GM06990 (cell line): ENCODE data around the gene HDGFL3.
"Not testable (repeated sequence)": the region's sequence is repeated elsewhere in the genome, so short reads cannot be mapped to it uniquely, and the experiment has no call there.

ENCODE experiments used
- DNase-seq: peaks from one replicate; pipeline ENCODE4 v3.0.0-alpha.2; 2011; ENCODE audit not compliant: insufficient read length; ENCODE audit errors: extremely low read depth
- H3K27me3 ChIP-seq: replicated peaks from 2 replicates; pipeline ENCODE4 v1.6.0; 2011; ENCODE audit warnings: low read length; ENCODE audit not compliant: control insufficient read depth, insufficient read depth
- H3K36me3 ChIP-seq: 2 replicates; pipeline ENCODE4 v1.5.1; 2011; ENCODE audit warnings: low read length; ENCODE audit not compliant: control insufficient read depth, insufficient read depth
- H3K4me3 ChIP-seq: replicated peaks from 2 replicates; pipeline ENCODE4 v1.5.1; 2011; ENCODE audit warnings: low read depth, mild to moderate bottlenecking, control low read depth, low read length
- TF ChIP-seq, protein P1 (sequence below): IDR thresholded peaks from 2 replicates; pipeline ENCODE4 v1.5.1; 2011; ENCODE audit warnings: low read length, control low read depth, mild to moderate bottlenecking, inconsistent platforms; ENCODE audit not compliant: insufficient read depth, poor library complexity, severe bottlenecking

The HDGFL3 gene

DNA sequence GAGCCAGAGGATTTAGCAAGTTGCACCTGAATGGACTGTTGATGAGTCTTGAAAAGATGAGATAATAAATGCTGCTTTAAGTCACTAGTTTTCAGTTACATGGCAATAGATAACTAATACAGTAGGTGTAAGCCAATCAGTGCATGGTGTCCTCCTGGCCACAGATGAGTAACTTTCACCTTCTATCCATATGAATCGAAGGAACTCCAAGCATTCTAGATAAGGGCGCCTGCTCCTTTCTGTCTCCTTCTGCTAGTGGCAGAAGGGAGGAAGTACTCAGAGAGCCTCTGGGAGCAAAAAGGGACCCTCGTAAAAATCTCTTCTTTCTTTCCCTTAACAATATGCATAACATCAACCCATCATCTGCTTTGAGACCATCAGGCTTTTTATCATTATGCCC lies 62.9 kb downstream of the HDGFL3 start:
- TF ChIP-seq, protein P1, sequence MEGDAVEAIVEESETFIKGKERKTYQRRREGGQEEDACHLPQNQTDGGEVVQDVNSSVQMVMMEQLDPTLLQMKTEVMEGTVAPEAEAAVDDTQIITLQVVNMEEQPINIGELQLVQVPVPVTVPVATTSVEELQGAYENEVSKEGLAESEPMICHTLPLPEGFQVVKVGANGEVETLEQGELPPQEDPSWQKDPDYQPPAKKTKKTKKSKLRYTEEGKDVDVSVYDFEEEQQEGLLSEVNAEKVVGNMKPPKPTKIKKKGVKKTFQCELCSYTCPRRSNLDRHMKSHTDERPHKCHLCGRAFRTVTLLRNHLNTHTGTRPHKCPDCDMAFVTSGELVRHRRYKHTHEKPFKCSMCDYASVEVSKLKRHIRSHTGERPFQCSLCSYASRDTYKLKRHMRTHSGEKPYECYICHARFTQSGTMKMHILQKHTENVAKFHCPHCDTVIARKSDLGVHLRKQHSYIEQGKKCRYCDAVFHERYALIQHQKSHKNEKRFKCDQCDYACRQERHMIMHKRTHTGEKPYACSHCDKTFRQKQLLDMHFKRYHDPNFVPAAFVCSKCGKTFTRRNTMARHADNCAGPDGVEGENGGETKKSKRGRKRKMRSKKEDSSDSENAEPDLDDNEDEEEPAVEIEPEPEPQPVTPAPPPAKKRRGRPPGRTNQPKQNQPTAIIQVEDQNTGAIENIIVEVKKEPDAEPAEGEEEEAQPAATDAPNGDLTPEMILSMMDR: no peak
- Histone ChIP-seq H3K36me3 (peaks cover 3% of the 10 kb centered on the region), H3K27me3 (no peaks in the 10 kb centered on the region), H3K4me3 (no peak overlapping the region)
- DNase-seq: no peak

- not testable (repeated sequence) for H3K4me3 ChIP-seq, DNase-seq, H3K36me3 ChIP-seq, H3K27me3 ChIP-seq
Measured at GRCh38 chr15:83142151-83142550, 65.5 kb downstream of the HDGFL3 start.

- no peak overlapping the region for H3K4me3 ChIP-seq
- TF ChIP-seq, protein P1: no peak
- DNase-seq: no peak
- H3K36me3 ChIP-seq: no peaks in the 10 kb centered on the region
- H3K27me3 ChIP-seq: no peaks in the 10 kb centered on the region
Measured at GRCh38 chr15:83132861-83133523, 74.6 kb downstream of the HDGFL3 start.

- Histone ChIP-seq H3K4me3 (no peak overlapping the region), H3K36me3 (no peaks in the 10 kb centered on the region), H3K27me3 (no peaks in the 10 kb centered on the region)
- no peak for DNase-seq
- TF ChIP-seq, protein P1: no peak
Measured at GRCh38 chr15:83129791-83130190, 77.8 kb downstream of the HDGFL3 start.

GRCh38 chr15:83127547-83128150 lies 80.0 kb downstream of the HDGFL3 start:
- no peaks in the 10 kb centered on the region; the same call in 1 of the 2 replicates for H3K36me3 ChIP-seq
- TF ChIP-seq, protein P1: no peak
- DNase-seq: no peak
- no peaks in the 10 kb centered on the region for H3K27me3 ChIP-seq
- H3K4me3 ChIP-seq: no peak overlapping the region

- no peaks in the 10 kb centered on the region for H3K27me3 ChIP-seq
- no peak for DNase-seq
Measured at GRCh38 chr15:83123529-83123928, 84.1 kb downstream of the HDGFL3 start.

More at GRCh38 chr15:83123529-83123928, 84.1 kb downstream of the HDGFL3 start:
- TF ChIP-seq, protein P1: no peak
- no peak overlapping the region for H3K4me3 ChIP-seq
- H3K36me3 ChIP-seq: no peaks in the 10 kb centered on the region; the same call in 1 of the 2 replicates
